GM12878 (cell line): Measurements from ENCODE around the gene HNRNPA1. TPM values are rescaled to one million over a fixed set of nuclear protein-coding genes. Genes with fewer than 3 reads are reported as not detected.

ENCODE experiments used
- ATAC-seq: fragments of 200-7000 bp; cut with Tn5 transposase; 3 replicates; pipeline ENCODE4 v1.9.1; 2020; ENCODE audit warnings: mild to moderate bottlenecking, moderate library complexity
- BruUV-seq: library from RNA; stranded (reverse); fragments of 400-500 nt; replicated peaks from 2 replicates; lab custom pipeline; 2021; lab: Mats Ljungman, UMichigan
- CTCF ChIA-PET: fragments of 300-600 bp; sonication (Branson Sonifier 250); formaldehyde crosslinking; extraction: SDS; loops from one replicate; lab custom pipeline; 2021; ENCODE audit warnings: inconsistent platforms; lab: Yijun Ruan, JAX
- POLR2A ChIA-PET: fragments of 350-600 bp; formaldehyde crosslinking; extraction: SDS; loops from one replicate; lab custom pipeline; 2021; ENCODE audit warnings: inconsistent platforms; lab: Charles Lee
- RAD21 ChIA-PET: fragments of 300-600 bp; sonication (Branson Sonifier 250); formaldehyde crosslinking; loops from one replicate; lab custom pipeline; 2023; ENCODE audit warnings: antibody characterized with exemption; ENCODE audit not compliant: unreplicated experiment; lab: Charles Lee
- SMC1A ChIA-PET: fragments of 300-600 bp; sonication (Branson Sonifier 250); formaldehyde crosslinking; loops from one replicate; lab custom pipeline; 2023; ENCODE audit not compliant: unreplicated experiment, uncharacterized antibody; lab: Charles Lee
- DNase-seq: peaks from one replicate; pipeline ENCODE4 v3.0.0-alpha.2; 2011; ENCODE audit warnings: low read depth, low spot score
- FAIRE-seq: peaks from 3 replicates; lab custom pipeline; 2011; peaks lifted over from hg19 to GRCh38; lab: Jason Lieb, UNC
- H2AFZ ChIP-seq: 2 replicates; pipeline ENCODE4 v1.6.0; 2011; ENCODE audit warnings: low read depth, low read length, control low read depth; ENCODE audit not compliant: control insufficient read depth
- H3K27ac ChIP-seq: 2 replicates; pipeline ENCODE4 v1.5.1; 2011; ENCODE audit warnings: control low read depth; ENCODE audit not compliant: control insufficient read depth, insufficient read depth
- H3K27me3 ChIP-seq, 2 experiments: replicated peaks in 1 of 2; 2 replicates each; pipeline versions ENCODE4 v1.6.0 to v1.6.1; 2011; ENCODE audit warnings: low read length in 1 of 2; ENCODE audit not compliant: control insufficient read depth in 2 of 2, insufficient read depth in 2 of 2
- H3K36me3 ChIP-seq, 2 experiments: 2 replicates each; pipeline ENCODE4 v1.5.1; 2011; ENCODE audit warnings: low read length in 1 of 2; ENCODE audit not compliant: control insufficient read depth in 2 of 2, insufficient read depth in 2 of 2
- H3K4me1 ChIP-seq: 2 replicates; pipeline ENCODE4 v1.6.1; 2011; ENCODE audit warnings: mild to moderate bottlenecking, low read length, moderate library complexity, mixed read lengths; ENCODE audit not compliant: control insufficient read depth, insufficient read depth
- H3K4me2 ChIP-seq: 2 replicates; pipeline ENCODE4 v1.6.0; 2011; ENCODE audit warnings: control low read depth; ENCODE audit not compliant: control insufficient read depth, insufficient read depth
- H3K4me3 ChIP-seq: fragments of 200-600 bp; sonication (generic); 2 replicates; pipeline ENCODE4 v1.5.1; 2016
- H3K79me2 ChIP-seq: 2 replicates; pipeline ENCODE4 v1.6.0; 2011; ENCODE audit warnings: low read length; ENCODE audit not compliant: control insufficient read depth, insufficient read depth
- H3K9ac ChIP-seq: 2 replicates; pipeline ENCODE4 v1.8.0; 2011; ENCODE audit warnings: low read length, control low read depth, mixed read lengths; ENCODE audit not compliant: control insufficient read depth, insufficient read depth
- H3K9me3 ChIP-seq: replicated peaks from 3 replicates; pipeline ENCODE4 v1.5.1; 2011; ENCODE audit warnings: mild to moderate bottlenecking, low read length; ENCODE audit not compliant: control insufficient read depth, insufficient read depth
- H4K20me1 ChIP-seq: 2 replicates; pipeline ENCODE4 v1.6.0; 2011; ENCODE audit not compliant: control insufficient read depth, insufficient read depth
- ASH2L ChIP-seq: fragments of 300-600, 200-600 bp; sonication (generic); IDR thresholded peaks from 2 replicates; pipeline ENCODE4 v1.6.1; 2017; ENCODE audit warnings: low read depth, mild to moderate bottlenecking, borderline replicate concordance
- CHD2 ChIP-seq: IDR thresholded peaks from 2 replicates; pipeline ENCODE4 v1.6.1; 2011; ENCODE audit warnings: low read depth, low read length, improper control_type of control experiment, borderline replicate concordance
- CREB1 ChIP-seq: IDR thresholded peaks from 2 replicates; pipeline ENCODE4 v1.6.1; 2012; ENCODE audit warnings: low read depth, mild to moderate bottlenecking, inconsistent platforms
- EP300 ChIP-seq, 2 experiments: fragments of 150-350 bp in 1 of 2; IDR thresholded peaks; 2 replicates each; pipeline ENCODE4 v1.6.1; 2011 to 2012; ENCODE audit warnings: low read depth in 2 of 2, low read length in 2 of 2, borderline replicate concordance in 1 of 2, improper control_type of control experiment in 1 of 2, inconsistent platforms in 1 of 2; ENCODE audit not compliant: control insufficient read depth in 1 of 2
- ESRRA ChIP-seq: IDR thresholded peaks from 2 replicates; pipeline ENCODE4 v1.6.1; 2012; ENCODE audit warnings: mild to moderate bottlenecking, low read length, improper control_type of control experiment
- FOS ChIP-seq: IDR thresholded peaks from 3 replicates; pipeline ENCODE4 v1.6.1; 2011; ENCODE audit warnings: borderline replicate concordance; ENCODE audit not compliant: insufficient read length; ENCODE audit errors: extremely low read depth
- FOXM1 ChIP-seq: IDR thresholded peaks from 2 replicates; pipeline ENCODE4 v1.6.1; 2012; ENCODE audit warnings: low read depth, mild to moderate bottlenecking, inconsistent platforms, low read length, moderate library complexity
- JUND ChIP-seq: IDR thresholded peaks from 2 replicates; pipeline ENCODE4 v1.6.1; 2012; ENCODE audit warnings: low read depth, mild to moderate bottlenecking, low read length, improper control_type of control experiment, moderate library complexity
- MEF2B ChIP-seq: fragments of 450-650 bp; IDR thresholded peaks from 2 replicates; pipeline ENCODE4 v1.6.1; 2018; ENCODE audit warnings: mild to moderate bottlenecking, moderate library complexity; ENCODE audit not compliant: partially characterized antibody, poor library complexity, severe bottlenecking
- MTA3 ChIP-seq: IDR thresholded peaks from 2 replicates; pipeline ENCODE4 v1.6.1; 2012; ENCODE audit warnings: low read length, inconsistent platforms, borderline replicate concordance
- NFYB ChIP-seq: IDR thresholded peaks from 2 replicates; pipeline ENCODE4 v1.6.1; 2011; ENCODE audit warnings: low read depth, mild to moderate bottlenecking, low read length, improper control_type of control experiment, moderate library complexity; ENCODE audit not compliant: insufficient read depth
- RAD21 ChIP-seq: IDR thresholded peaks from 2 replicates; pipeline ENCODE4 v1.6.1; 2011; ENCODE audit warnings: mild to moderate bottlenecking, low read depth, low read length, moderate library complexity; ENCODE audit not compliant: insufficient read depth
- STAT1 ChIP-seq: fragments of 450-650 bp; conservative IDR thresholded peaks from 2 replicates; pipeline ENCODE4 v1.6.1; 2014; ENCODE audit warnings: antibody characterized with exemption, mild to moderate bottlenecking
- SUPT20H ChIP-seq: IDR thresholded peaks from 2 replicates; pipeline ENCODE4 v1.6.1; 2011; ENCODE audit warnings: low read depth, mild to moderate bottlenecking, low read length, moderate library complexity, borderline replicate concordance; ENCODE audit not compliant: control insufficient read depth
- TCF3 ChIP-seq: IDR thresholded peaks from 2 replicates; pipeline ENCODE4 v1.6.1; 2012; ENCODE audit warnings: low read depth, mild to moderate bottlenecking, low read length, borderline replicate concordance; ENCODE audit not compliant: insufficient read depth
- ZNF384 ChIP-seq: IDR thresholded peaks from 2 replicates; pipeline ENCODE4 v1.6.1; 2012; ENCODE audit warnings: low read depth, mild to moderate bottlenecking, low read length, improper control_type of control experiment, borderline replicate concordance
- WGBS: methylation state at CpG from one replicate; pipeline ENCODE4 v1.1.6; 2016; ENCODE audit warnings: low lambda C conversion rate; ENCODE audit not compliant: insufficient replicate concordance, insufficient coverage; ENCODE audit errors: missing lambda C conversion rate; 5-methylcytosine and 5-hydroxymethylcytosine counted together
- in situ Hi-C: fragments of 300-500 bp; cut with MboI; formaldehyde crosslinking; loops from 9 replicates; pipeline ENCODE4 v1.14.3; 2018; ENCODE audit warnings: mixed read lengths
- intact Hi-C: fragments of 100-400 bp; cut with micrococcal nuclease; formaldehyde crosslinking; loops from one replicate; pipeline ENCODE4 v1.14.2; 2022; ENCODE audit not compliant: unreplicated experiment
- polyA plus RNA-seq, 11 experiments: library from polyadenylated mRNA; depleted of rRNA in 4 of 11; unstranded in 6 of 11; stranded (reverse) in 5 of 11; fragments of >200 nt; fragmentation: Nextera tagmentation in 4 of 11; fragmentation: Illumina TruSeq in 1 of 11; extraction: Ambion mirVana in 4 of 11; extraction: Trizol in 1 of 11; gene quantifications; 1 replicate in 1 of 11; 2 replicates in 10 of 11; pipeline versions ENCODE4 v1.2.1 to v1.2.3, GENCODE V29; 2011 to 2016; ENCODE audit warnings: inconsistent platforms in 2 of 11, missing spikeins in 2 of 11, low read depth in 1 of 11
- total RNA-seq, 4 experiments: library from RNA; depleted of rRNA in 3 of 4; stranded (reverse); fragments of >200 nt in 3 of 4; fragmentation: Illumina TruSeq in 1 of 4; extraction: Trizol in 1 of 4; gene quantifications; 2 replicates each; pipeline versions ENCODE4 v1.2.1 to v1.2.3, GENCODE V29; 2013 to 2021
- TF ChIP-seq, protein P1 (sequence below): IDR thresholded peaks from 2 replicates; pipeline ENCODE4 v1.6.1; 2012; ENCODE audit warnings: low read depth, low read length, improper control_type of control experiment
- TF ChIP-seq, protein P2 (sequence below): fragments of 450-650 bp; IDR thresholded peaks from 2 replicates; pipeline ENCODE4 v1.6.1; 2017; ENCODE audit warnings: mild to moderate bottlenecking, low read depth, inconsistent platforms; ENCODE audit not compliant: poor library complexity, severe bottlenecking

HNRNPA1 gene
- total and polyA plus RNA-seq, 10 of the 15 experiments (the other 5 are each of a cell fraction or from before 2014, with no cell fraction given): 630 to 2,342 (median 1,407) TPM

DNA sequence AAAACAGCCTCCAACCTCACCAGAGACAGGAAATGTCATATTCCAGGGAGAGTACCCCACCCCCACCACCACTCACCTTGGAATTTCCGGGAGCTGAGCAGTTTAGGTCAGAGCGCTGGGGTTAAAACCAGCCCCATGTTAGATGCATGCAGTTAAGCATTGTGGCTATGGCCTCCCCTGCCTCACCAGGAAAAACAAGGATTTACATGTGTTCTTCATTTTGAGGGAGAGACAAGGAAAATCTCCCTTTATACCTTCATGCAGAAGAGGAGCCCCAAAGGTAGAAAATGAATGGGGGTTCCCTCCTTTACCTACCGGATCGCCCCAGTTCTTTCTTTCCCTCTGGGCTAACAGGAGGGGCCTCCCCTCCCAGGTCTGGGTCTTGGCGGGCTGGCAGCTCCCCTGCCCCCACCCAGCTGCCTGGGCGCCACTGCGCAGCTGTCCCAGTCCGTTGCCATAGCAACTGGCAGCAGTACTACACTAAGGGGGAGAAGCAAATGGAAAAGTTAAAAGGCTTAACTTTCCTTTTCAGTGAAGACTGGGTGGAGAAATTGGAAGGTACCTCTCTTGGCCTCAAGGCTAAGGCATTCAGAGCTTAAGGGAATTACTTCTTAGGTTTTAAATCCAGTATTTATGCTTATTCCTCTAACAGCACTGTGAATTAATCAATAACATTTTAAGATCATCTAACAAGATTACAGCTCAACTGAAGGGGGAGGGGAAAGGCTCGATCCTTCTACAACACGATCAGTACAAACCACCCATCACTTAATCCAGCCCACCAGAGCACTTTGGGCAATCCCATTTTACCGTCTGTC is 21.1 kb upstream of the HNRNPA1 start:
- peaks cover 43% of the 10 kb centered on the region for H3K79me2 ChIP-seq
- DNase-seq (peak; percentile 42), ATAC-seq (peak; percentile 97), FAIRE-seq (peak; percentile 91)
- peak overlapping the region; percentile 63 for H2AFZ ChIP-seq
- peak overlapping the region; percentile 43 for H3K4me2 ChIP-seq
- no peaks in the 10 kb centered on the region for H3K9me3 ChIP-seq
- intact Hi-C loops: loop anchor here (2.0 kb wide), 1 partner anchor 17 kb away; no protein-coding TSS in a partner anchor
- no TSS peak for BruUV-seq
- peaks cover 2 to 10% of the 10 kb centered on the region in 2 experiments; a peak in 3 of 4 replicates for H3K36me3 ChIP-seq
- H3K4me1 ChIP-seq: peaks cover 17% of the 10 kb centered on the region
- no peaks in the 10 kb centered on the region for H3K27me3 ChIP-seq
- ChIA-PET CTCF (interaction anchor here (0.5 to 4.7 kb wide), 26 partner anchors 8 to 145 kb away, joined by 3 to 41 read pairs (median 4); partner anchors contain the start of genes CBX5, COPZ1 and HNRNPA1), POLR2A (interaction anchor here (0.6 to 3.4 kb wide), 11 partner anchors 8 to 239 kb away, joined by 3 to 60 read pairs (median 6); partner anchors contain the start of genes CBX5, HNRNPA1 and NCKAP1L), SMC1A (interaction anchor here (0.7 to 3.3 kb wide), 17 partner anchors 8 to 186 kb away, joined by 3 to 28 read pairs (median 4); partner anchors contain the start of genes CBX5, COPZ1 and HNRNPA1), RAD21 (interaction anchor here (0.6 to 4.3 kb wide), 11 partner anchors 16 to 227 kb away, joined by 3 to 39 read pairs (median 3); partner anchors contain the start of genes CBX5, COPZ1, HNRNPA1 and HOXC5)
- H4K20me1 ChIP-seq: no peaks in the 10 kb centered on the region
- in situ Hi-C loops: no loop called here
- H3K4me3 ChIP-seq: peak overlapping the region; percentile 48
- 51% methylated on average over 11 of the region's 11 CpGs for WGBS
- H3K9ac ChIP-seq: peak overlapping the region; percentile 17; the same call in 1 of the 2 replicates
- peak overlapping the region; percentile 30 for H3K27ac ChIP-seq
- TF ChIP-seq ZNF384: no peak
- TF ChIP-seq ASH2L: no peak
- no peak for TF ChIP-seq FOS
- no peak for TF ChIP-seq ESRRA
- TF ChIP-seq SUPT20H: no peak
- TF ChIP-seq RAD21: no peak
- TF ChIP-seq CREB1: 0 out of 2 replicates have a peak, but pooled peaks have one; percentile 6
- TF ChIP-seq TCF3: peak; percentile 85
- peak; percentile 39 for TF ChIP-seq MEF2B
- no peak for TF ChIP-seq STAT1
- TF ChIP-seq MTA3: no peak
- TF ChIP-seq, protein P1, sequence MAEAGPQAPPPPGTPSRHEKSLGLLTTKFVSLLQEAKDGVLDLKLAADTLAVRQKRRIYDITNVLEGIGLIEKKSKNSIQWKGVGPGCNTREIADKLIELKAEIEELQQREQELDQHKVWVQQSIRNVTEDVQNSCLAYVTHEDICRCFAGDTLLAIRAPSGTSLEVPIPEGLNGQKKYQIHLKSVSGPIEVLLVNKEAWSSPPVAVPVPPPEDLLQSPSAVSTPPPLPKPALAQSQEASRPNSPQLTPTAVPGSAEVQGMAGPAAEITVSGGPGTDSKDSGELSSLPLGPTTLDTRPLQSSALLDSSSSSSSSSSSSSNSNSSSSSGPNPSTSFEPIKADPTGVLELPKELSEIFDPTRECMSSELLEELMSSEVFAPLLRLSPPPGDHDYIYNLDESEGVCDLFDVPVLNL: no peak
- TF ChIP-seq JUND: no peak
- TF ChIP-seq EP300 (IDR thresholded peaks at IDR 0.05; ENCODE audit: borderline replicate concordance in 1 of 2, control insufficient read depth in 1 of 2, low read depth in 2 of 2, low read length in 2 of 2): peak in 1 of 2 experiments; percentile 56; a peak in 1 of 4 replicates
- no peak for TF ChIP-seq FOXM1
- TF ChIP-seq, protein P2, sequence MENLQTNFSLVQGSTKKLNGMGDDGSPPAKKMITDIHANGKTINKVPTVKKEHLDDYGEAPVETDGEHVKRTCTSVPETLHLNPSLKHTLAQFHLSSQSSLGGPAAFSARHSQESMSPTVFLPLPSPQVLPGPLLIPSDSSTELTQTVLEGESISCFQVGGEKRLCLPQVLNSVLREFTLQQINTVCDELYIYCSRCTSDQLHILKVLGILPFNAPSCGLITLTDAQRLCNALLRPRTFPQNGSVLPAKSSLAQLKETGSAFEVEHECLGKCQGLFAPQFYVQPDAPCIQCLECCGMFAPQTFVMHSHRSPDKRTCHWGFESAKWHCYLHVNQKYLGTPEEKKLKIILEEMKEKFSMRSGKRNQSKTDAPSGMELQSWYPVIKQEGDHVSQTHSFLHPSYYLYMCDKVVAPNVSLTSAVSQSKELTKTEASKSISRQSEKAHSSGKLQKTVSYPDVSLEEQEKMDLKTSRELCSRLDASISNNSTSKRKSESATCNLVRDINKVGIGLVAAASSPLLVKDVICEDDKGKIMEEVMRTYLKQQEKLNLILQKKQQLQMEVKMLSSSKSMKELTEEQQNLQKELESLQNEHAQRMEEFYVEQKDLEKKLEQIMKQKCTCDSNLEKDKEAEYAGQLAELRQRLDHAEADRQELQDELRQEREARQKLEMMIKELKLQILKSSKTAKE: no peak
- TF ChIP-seq NFYB: no peak
- TF ChIP-seq CHD2: peak; percentile 86
